Measurements from ENCODE around the gene UGT1A10.

UGT1A10 gene

GRCh38 chr2:233758849-233759248 lies 122.6 kb downstream of the UGT1A10 start:
- H3K4me3 Mint-ChIP-seq, result no peak overlapping the region
- no peaks in the 10 kb centered on the region for H3K36me3 Mint-ChIP-seq
- ATAC-seq (no peak), DNase-seq (ENCODE audit: low spot score in 2 of 2) (no peak)
- H3K4me1 Mint-ChIP-seq, result no peaks in the 10 kb centered on the region
- no peaks in the 10 kb centered on the region for H3K9me3 Mint-ChIP-seq
- H3K27ac Mint-ChIP-seq, result no peak overlapping the region

GRCh38 chr2:233760043-233760442 lies 123.8 kb downstream of the UGT1A10 start, which contains the start of gene UGT1A1:
TSS of gene UGT1A1 (plus strand) at chr2:233760270. CDS start at chr2:233760288, 18 bp downstream.
- ATAC-seq, result no peak
- no peak within 1 kb of the TSS for H3K4me3 Mint-ChIP-seq
- H3K27ac Mint-ChIP-seq, result no peak within 1 kb of the TSS
- no peaks in the 10 kb centered on the region for H3K36me3 Mint-ChIP-seq
- H3K4me1 Mint-ChIP-seq, result no peaks in the 10 kb centered on the region
- no peak for DNase-seq (ENCODE audit: low spot score in 2 of 2)
- no peaks in the 10 kb centered on the region for H3K9me3 Mint-ChIP-seq

- Mint-ChIP-seq H3K4me1 (no peaks in the 10 kb centered on the region), H3K9me3 (no peaks in the 10 kb centered on the region), H3K36me3 (no peaks in the 10 kb centered on the region), H3K27ac (no peak overlapping the region), H3K4me3 (no peak overlapping the region)
- DNase-seq (ENCODE audit: low spot score in 2 of 2), result no peak
- ATAC-seq, result no peak
Observed at GRCh38 chr2:233761040-233761769, 125.0 kb downstream of the UGT1A10 start.

GRCh38 chr2:233764264-233764663 lies 128.0 kb downstream of the UGT1A10 start:
- H3K36me3 Mint-ChIP-seq, result no peaks in the 10 kb centered on the region
- H3K4me1 Mint-ChIP-seq, result no peaks in the 10 kb centered on the region
- no peaks in the 10 kb centered on the region for H3K9me3 Mint-ChIP-seq
- H3K4me3 Mint-ChIP-seq, result no peak overlapping the region
- DNase-seq (ENCODE audit: low spot score in 2 of 2), result no peak
- no peak for ATAC-seq
- no peak overlapping the region for H3K27ac Mint-ChIP-seq

GRCh38 chr2:233764761-233765160 lies 128.5 kb downstream of the UGT1A10 start:
- no peak overlapping the region for H3K4me3 Mint-ChIP-seq
- DNase-seq (ENCODE audit: low spot score in 2 of 2) (no peak), ATAC-seq (no peak)
- H3K4me1 Mint-ChIP-seq, result no peaks in the 10 kb centered on the region
- H3K9me3 Mint-ChIP-seq, result no peaks in the 10 kb centered on the region
- no peak overlapping the region for H3K27ac Mint-ChIP-seq
- H3K36me3 Mint-ChIP-seq, result no peaks in the 10 kb centered on the region

GRCh38 chr2:233766416-233766815 lies 130.2 kb downstream of the UGT1A10 start:
- Mint-ChIP-seq H3K4me1 (no peaks in the 10 kb centered on the region), H3K9me3 (no peaks in the 10 kb centered on the region), H3K4me3 (no peak overlapping the region), H3K27ac (no peak overlapping the region), H3K36me3 (no peaks in the 10 kb centered on the region)
- ATAC-seq (no peak), DNase-seq (ENCODE audit: low spot score in 2 of 2) (no peak)

- ATAC-seq, result no peak
- Mint-ChIP-seq H3K4me3 (no peak overlapping the region), H3K36me3 (no peaks in the 10 kb centered on the region), H3K27ac (no peak overlapping the region), H3K9me3 (no peaks in the 10 kb centered on the region), H3K4me1 (no peaks in the 10 kb centered on the region)
- no peak for DNase-seq (ENCODE audit: low spot score in 2 of 2)
Observed at GRCh38 chr2:233768076-233768475, 131.8 kb downstream of the UGT1A10 start.

- ATAC-seq (no peak), DNase-seq (ENCODE audit: low spot score in 2 of 2) (no peak)
- H3K27ac Mint-ChIP-seq, result no peak overlapping the region
- no peak overlapping the region for H3K4me3 Mint-ChIP-seq
- H3K4me1 Mint-ChIP-seq, result no peaks in the 10 kb centered on the region
- no peaks in the 10 kb centered on the region for H3K36me3 Mint-ChIP-seq
- H3K9me3 Mint-ChIP-seq, result no peaks in the 10 kb centered on the region
Observed at GRCh38 chr2:233769260-233769659, 133.0 kb downstream of the UGT1A10 start.

GRCh38 chr2:233772153-233772552 lies 135.9 kb downstream of the UGT1A10 start:
- H3K27ac Mint-ChIP-seq, result no peak overlapping the region
- no peak overlapping the region for H3K4me3 Mint-ChIP-seq
- DNase-seq (ENCODE audit: low spot score in 2 of 2) (no peak), ATAC-seq (no peak)
- peaks cover 10% of the 10 kb centered on the region for H3K9me3 Mint-ChIP-seq
- H3K4me1 Mint-ChIP-seq, result no peaks in the 10 kb centered on the region
- H3K36me3 Mint-ChIP-seq, result no peaks in the 10 kb centered on the region

- H3K4me1 Mint-ChIP-seq, result no peaks in the 10 kb centered on the region
- H3K27ac Mint-ChIP-seq, result no peak overlapping the region
- peaks cover 11% of the 10 kb centered on the region for H3K9me3 Mint-ChIP-seq
- H3K4me3 Mint-ChIP-seq, result no peak overlapping the region
- ATAC-seq (no peak), DNase-seq (ENCODE audit: low spot score in 2 of 2) (no peak)
- H3K36me3 Mint-ChIP-seq, result no peaks in the 10 kb centered on the region
Observed at GRCh38 chr2:233772583-233772982, 136.3 kb downstream of the UGT1A10 start.

- Mint-ChIP-seq H3K4me1 (no peaks in the 10 kb centered on the region), H3K36me3 (no peaks in the 10 kb centered on the region), H3K9me3 (peaks cover 11% of the 10 kb centered on the region), H3K4me3 (no peak overlapping the region), H3K27ac (no peak overlapping the region)
- DNase-seq (ENCODE audit: low spot score in 2 of 2) (no peak), ATAC-seq (no peak)
Observed at GRCh38 chr2:233773854-233774253, 137.6 kb downstream of the UGT1A10 start.

GRCh38 chr2:233775414-233775813 lies 139.2 kb downstream of the UGT1A10 start:
- H3K27ac Mint-ChIP-seq, result no peak overlapping the region
- peaks cover 11% of the 10 kb centered on the region for H3K9me3 Mint-ChIP-seq
- DNase-seq (ENCODE audit: low spot score in 2 of 2), result no peak
- H3K4me1 Mint-ChIP-seq, result no peaks in the 10 kb centered on the region
- no peaks in the 10 kb centered on the region for H3K36me3 Mint-ChIP-seq
- ATAC-seq, result no peak
- H3K4me3 Mint-ChIP-seq, result no peak overlapping the region

- Mint-ChIP-seq H3K4me1 (no peaks in the 10 kb centered on the region), H3K4me3 (no peak within 1 kb of the TSS), H3K36me3 (no peaks in the 10 kb centered on the region), H3K9me3 (peaks cover 11% of the 10 kb centered on the region), H3K27ac (no peak within 1 kb of the TSS)
- no peak for DNase-seq (ENCODE audit: low spot score in 2 of 2)
- ATAC-seq, result no peak
Observed at GRCh38 chr2:233778030-233778429, 141.8 kb downstream of the UGT1A10 start, which contains the start of gene MROH2A. TSS of gene MROH2A (plus strand) at chr2:233778330. CDS start at chr2:233779359, 1,029 bp downstream.

- H3K9me3 Mint-ChIP-seq, result peaks cover 11% of the 10 kb centered on the region
- no peak overlapping the region for H3K27ac Mint-ChIP-seq
- no peaks in the 10 kb centered on the region for H3K36me3 Mint-ChIP-seq
- H3K4me3 Mint-ChIP-seq, result no peak overlapping the region
- DNase-seq (ENCODE audit: low spot score in 2 of 2) (no peak), ATAC-seq (peak; percentile 28)
- no peaks in the 10 kb centered on the region for H3K4me1 Mint-ChIP-seq
Observed at GRCh38 chr2:233779722-233780121, 143.5 kb downstream of the UGT1A10 start.

GRCh38 chr2:233780771-233781170 lies 144.5 kb downstream of the UGT1A10 start:
- DNase-seq (ENCODE audit: low spot score in 2 of 2), result no peak
- ATAC-seq, result no peak
- H3K4me1 Mint-ChIP-seq, result no peaks in the 10 kb centered on the region

GRCh38 chr2:233789554-233789953 lies 153.3 kb downstream of the UGT1A10 start:
- Mint-ChIP-seq H3K36me3 (no peaks in the 10 kb centered on the region), H3K4me3 (no peak overlapping the region), H3K4me1 (no peaks in the 10 kb centered on the region), H3K27ac (no peak overlapping the region), H3K9me3 (peaks cover 3% of the 10 kb centered on the region)
- ATAC-seq (peak; percentile 20), DNase-seq (ENCODE audit: low spot score in 2 of 2) (peak in 1 of 2 donors; percentile 39)

More at GRCh38 chr2:233780771-233781170, 144.5 kb downstream of the UGT1A10 start:
- no peak overlapping the region for H3K27ac Mint-ChIP-seq
- peaks cover 10% of the 10 kb centered on the region for H3K9me3 Mint-ChIP-seq
- H3K4me3 Mint-ChIP-seq, result no peak overlapping the region
- H3K36me3 Mint-ChIP-seq, result no peaks in the 10 kb centered on the region

Data from stimulated activated effector memory CD8-positive, alpha-beta T cell treated with anti-CD3 and anti-CD28 coated beads, Interleukin-12 subunit alpha, Interleukin-12 subunit beta, amount 100 ng/mL, for 72 hours (primary cell).